ENCODE data around the gene SF3A2. TPM values are rescaled to one million over a fixed set of nuclear protein-coding genes. Genes with fewer than 3 reads are reported as not detected.

SF3A2 gene
- total and polyA plus RNA-seq, 10 of the 15 experiments (the other 5 are each of a cell fraction or from before 2014, with no cell fraction given) = 0.33 to 143 (median 30.6) TPM

GRCh38 chr19:2274185-2274711, 37.6 kb downstream of the SF3A2 start:
- Histone ChIP-seq H3K36me3 (ENCODE audit: control insufficient read depth in 2 of 2, insufficient read depth in 2 of 2, low read length in 1 of 2) (peaks cover 4 to 19% of the 10 kb centered on the region in 2 experiments), H3K4me1 (ENCODE audit: control insufficient read depth, insufficient read depth, low read length) (peaks cover 7% of the 10 kb centered on the region), H3K79me2 (ENCODE audit: control insufficient read depth, insufficient read depth, low read length) (peaks cover 54% of the 10 kb centered on the region), H3K9ac (ENCODE audit: control insufficient read depth, insufficient read depth, low read length) (peak overlapping the region; percentile 58; the same call in 1 of the 2 replicates), H3K27me3 (replicated peaks in 1 of 2; ENCODE audit: control insufficient read depth in 2 of 2, insufficient read depth in 2 of 2, low read length in 1 of 2) (no peaks in the 10 kb centered on the region), H2AFZ (ENCODE audit: control insufficient read depth, low read depth, low read length) (no peak overlapping the region), H3K4me2 (ENCODE audit: control insufficient read depth, insufficient read depth) (peak overlapping the region; percentile 92), H4K20me1 (ENCODE audit: control insufficient read depth, insufficient read depth) (peaks cover 13% of the 10 kb centered on the region), H3K27ac (ENCODE audit: control insufficient read depth, insufficient read depth) (0 out of 2 replicates have a peak overlapping the region, but pooled peaks have one; percentile 33), H3K9me3 (replicated peaks; ENCODE audit: control insufficient read depth, insufficient read depth, low read length) (no peaks in the 10 kb centered on the region), H3K4me3 (peak overlapping the region; percentile 46)
- POLR2A ChIA-PET = interaction anchor here (0.6 to 1.6 kb wide), 3 partner anchors 36 to 272 kb away, joined by 3 to 4 read pairs (median 3); no protein-coding TSS in a partner anchor
- in situ Hi-C loops (cut with MboI) (loop anchor here (5.0 to 10.0 kb wide), 3 partner anchors 37 to 341 kb away; partner anchors contain the start of genes PLEKHJ1 and SF3A2), intact Hi-C loops (cut with micrococcal nuclease; ENCODE audit: unreplicated experiment) (loop anchor here (5.0 to 10.0 kb wide), 2 partner anchors 348 to 511 kb away; partner anchors contain the start of genes SGTA and THOP1)
- CTCF ChIA-PET = interaction anchor here (1.1 to 6.4 kb wide), 11 partner anchors 10 to 361 kb away, joined by 3 to 46 read pairs (median 8); partner anchors contain the start of gene TIMM13
- FAIRE-seq (no peak), ATAC-seq (no peak), DNase-seq (ENCODE audit: low read depth, low spot score) (no peak)
- SMC1A ChIA-PET (ENCODE audit: uncharacterized antibody, unreplicated experiment) = interaction anchor here (0.9 to 5.1 kb wide), 7 partner anchors 12 to 118 kb away, joined by 3 to 30 read pairs (median 3); no protein-coding TSS in a partner anchor
- no TSS peak for BruUV-seq (replicated peaks)
- TF ChIP-seq SIX5 (IDR thresholded peaks at IDR 0.05; ENCODE audit: low read depth, low read length, severe bottlenecking) (no peak), RAD21 (IDR thresholded peaks at IDR 0.05; ENCODE audit: insufficient read depth, low read depth, low read length) (no peak), SRF (IDR thresholded peaks at IDR 0.05; ENCODE audit: low read depth in 2 of 2, low read length in 2 of 2) (no peak)
- RAD21 ChIA-PET (ENCODE audit: unreplicated experiment) = interaction anchor here (1.1 to 4.5 kb wide), 5 partner anchors 15 to 118 kb away, joined by 4 to 44 read pairs (median 5); no protein-coding TSS in a partner anchor
- WGBS (ENCODE audit: insufficient coverage, insufficient replicate concordance, low lambda C conversion rate, missing lambda C conversion rate) = 83% methylated on average over 9 of the region's 9 CpGs

- ChIA-PET POLR2A (interaction anchor here (0.6 to 1.6 kb wide), 3 partner anchors 37 to 273 kb away, joined by 3 to 4 read pairs (median 3); no protein-coding TSS in a partner anchor), RAD21 (ENCODE audit: unreplicated experiment) (interaction anchor here (1.1 to 4.5 kb wide), 5 partner anchors 14 to 117 kb away, joined by 3 to 44 read pairs (median 4); no protein-coding TSS in a partner anchor), CTCF (interaction anchor here (1.0 to 6.4 kb wide), 11 partner anchors 9 to 153 kb away, joined by 3 to 46 read pairs (median 8); partner anchors contain the start of gene TIMM13), SMC1A (ENCODE audit: uncharacterized antibody, unreplicated experiment) (interaction anchor here (0.9 to 5.1 kb wide), 6 partner anchors 13 to 117 kb away, joined by 3 to 30 read pairs (median 4); no protein-coding TSS in a partner anchor)
- no peak for DNase-seq (ENCODE audit: low read depth, low spot score)
- WGBS (ENCODE audit: insufficient coverage, insufficient replicate concordance, low lambda C conversion rate, missing lambda C conversion rate) = 67% methylated on average over 8 of the region's 16 CpGs
- FAIRE-seq = peak; percentile 56
- no peak overlapping the region for H3K4me3 ChIP-seq
- H3K9me3 ChIP-seq (replicated peaks; ENCODE audit: control insufficient read depth, insufficient read depth, low read length) = no peaks in the 10 kb centered on the region
- no peak overlapping the region for H3K4me2 ChIP-seq (ENCODE audit: control insufficient read depth, insufficient read depth)
- H2AFZ ChIP-seq (ENCODE audit: control insufficient read depth, low read depth, low read length) = no peak overlapping the region
- no peaks in the 10 kb centered on the region for H3K27me3 ChIP-seq (replicated peaks in 1 of 2; ENCODE audit: control insufficient read depth in 2 of 2, insufficient read depth in 2 of 2, low read length in 1 of 2)
- peaks cover 13% of the 10 kb centered on the region for H4K20me1 ChIP-seq (ENCODE audit: control insufficient read depth, insufficient read depth)
- peaks cover 46% of the 10 kb centered on the region for H3K79me2 ChIP-seq (ENCODE audit: control insufficient read depth, insufficient read depth, low read length)
- in situ Hi-C loops (cut with MboI) = loop anchor here (5.0 to 10.0 kb wide), 3 partner anchors 38 to 340 kb away; partner anchors contain the start of genes PLEKHJ1 and SF3A2
- peaks cover 4 to 19% of the 10 kb centered on the region in 2 experiments for H3K36me3 ChIP-seq (ENCODE audit: control insufficient read depth in 2 of 2, insufficient read depth in 2 of 2, low read length in 1 of 2)
- H3K4me1 ChIP-seq (ENCODE audit: control insufficient read depth, insufficient read depth, low read length) = peaks cover 7% of the 10 kb centered on the region
- ATAC-seq = no peak
- intact Hi-C loops (cut with micrococcal nuclease; ENCODE audit: unreplicated experiment) = loop anchor here (1.0 to 10.0 kb wide), 4 partner anchors 41 to 510 kb away; partner anchors contain the start of genes SGTA and THOP1
- H3K27ac ChIP-seq (ENCODE audit: control insufficient read depth, insufficient read depth) = no peak overlapping the region
- no peak overlapping the region for H3K9ac ChIP-seq (ENCODE audit: control insufficient read depth, insufficient read depth, low read length)
- BruUV-seq (replicated peaks) = no TSS peak
- TF ChIP-seq DPF2 (IDR thresholded peaks at IDR 0.05) = no peak
- no peak for TF ChIP-seq HDGF (IDR thresholded peaks at IDR 0.05)
- TF ChIP-seq WRNIP1 (IDR thresholded peaks at IDR 0.05; ENCODE audit: borderline replicate concordance, low read depth, low read length) = no peak
- TF ChIP-seq FOXM1 (IDR thresholded peaks at IDR 0.05; ENCODE audit: low read depth, low read length) = no peak
- no peak for TF ChIP-seq CBFB (IDR thresholded peaks at IDR 0.05; ENCODE audit: low read depth)
- no peak for TF ChIP-seq ZBTB11 (CRISPR knock-in tag; IDR thresholded peaks at IDR 0.05)
- TF ChIP-seq FOXK2 (IDR thresholded peaks at IDR 0.05) = no peak
Measured at GRCh38 chr19:2274931-2275535, 38.4 kb downstream of the SF3A2 start.
